ENCODE results near the gene CACNA1I.
A peak's percentile ranks its signal among the peaks of the same experiment; 100 is the strongest.

DNA sequence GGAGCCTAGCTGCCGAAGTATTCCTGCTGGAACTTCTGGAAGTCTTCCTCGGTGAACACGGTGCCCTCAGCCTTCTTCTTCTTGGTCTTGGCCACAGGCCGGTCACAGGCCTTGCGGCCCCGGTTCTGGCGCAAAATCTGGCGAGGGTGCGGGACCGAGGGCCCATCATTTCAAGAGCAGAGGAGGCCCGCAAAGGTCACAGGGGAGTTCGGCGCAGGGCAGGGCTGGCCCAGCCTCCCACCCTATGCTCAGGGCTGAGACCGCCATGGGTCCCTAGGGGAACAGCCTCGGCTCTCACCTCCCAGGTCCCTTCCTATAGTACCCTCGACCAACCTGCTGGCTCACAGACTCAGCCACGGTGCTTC lies 41.1 kb upstream of the CACNA1I start:
- TF ChIP-seq CTCF (IDR thresholded peaks at IDR 0.05 in 4 of 5, conservative IDR thresholded peaks at IDR 0.05 in 1 of 5), result peak in 1 of 5 experiments; percentile 8
- TF ChIP-seq POLR2A (IDR thresholded peaks at IDR 0.05), result no peak
